Sciatic nerve (tissue), 2 donors: ENCODE results near the gene SEMA3F. TPM values are rescaled to one million over a fixed set of nuclear protein-coding genes. Genes with fewer than 3 reads are reported as not detected.
A peak's percentile ranks its signal among the peaks of the same experiment; 100 is the strongest.

Experiments used
- ATAC-seq: fragments of 200-7000 bp; cut with Tn5 transposase; one replicate; pipeline ENCODE4 v1.9.1; 2020; ENCODE audit warnings: mild to moderate bottlenecking, moderate library complexity
- DNase-seq: peaks from one replicate; pipeline ENCODE4 v3.0.0-alpha.2; 2020; ENCODE audit warnings: low spot score
- intact Hi-C: fragments of 100-400 bp; cut with DNase I; formaldehyde crosslinking; loops from one replicate; pipeline ENCODE4 v1.14.2; 2022
- total RNA-seq: library from RNA; stranded (reverse); fragmentation: NEBNext Ultra II Directional; extraction: Animal tissue kit (Norgen Biotek cat#: 25700); gene quantifications from one replicate; pipeline ENCODE4 v1.2.1, GENCODE V29; 2021
- donor health status: DM: no; HTN: no; CAD: no.
- donor health status: DM: no; HTN: no; CAD: no.

Gene SEMA3F
- total RNA-seq, 1 donor from 2014 or later: 29.3 TPM

- DNase-seq (no peak), ATAC-seq (no peak)
- intact Hi-C loops: no loop called here
These were observed 12.1 kb downstream of the SEMA3F start for GRCh38 chr3:50167069-50167840.

GRCh38 chr3:50167841-50168209 is 12.7 kb downstream of the SEMA3F start:
- intact Hi-C loops: no loop called here
- ATAC-seq: no peak
- DNase-seq: no peak

GRCh38 chr3:50168388-50168787 is 13.3 kb downstream of the SEMA3F start:
- ATAC-seq (no peak), DNase-seq (no peak)
- intact Hi-C loops: no loop called here

GRCh38 chr3:50168791-50169190 is 13.7 kb downstream of the SEMA3F start:
- intact Hi-C loops: no loop called here
- ATAC-seq: no peak
- DNase-seq: no peak

- ATAC-seq: no peak
- intact Hi-C loops: no loop called here
- DNase-seq: no peak
These were observed 14.2 kb downstream of the SEMA3F start for GRCh38 chr3:50169232-50169832.

GRCh38 chr3:50169858-50170257 is 14.7 kb downstream of the SEMA3F start:
- ATAC-seq: no peak
- intact Hi-C loops: no loop called here
- DNase-seq: no peak

- ATAC-seq: no peak
These were observed 15.6 kb downstream of the SEMA3F start for GRCh38 chr3:50170689-50171088.

GRCh38 chr3:50171540-50172301 is 16.6 kb downstream of the SEMA3F start:
- DNase-seq (no peak), ATAC-seq (no peak)
- intact Hi-C loops: no loop called here

More at GRCh38 chr3:50170689-50171088, 15.6 kb downstream of the SEMA3F start:
- intact Hi-C loops: no loop called here
- no peak for DNase-seq

GRCh38 chr3:50172626-50173220 is 17.6 kb downstream of the SEMA3F start:
- no peak for DNase-seq
- intact Hi-C loops: no loop called here
- no peak for ATAC-seq

GRCh38 chr3:50173685-50174516 is 18.8 kb downstream of the SEMA3F start:
- ATAC-seq (no peak), DNase-seq (no peak)
- intact Hi-C loops: no loop called here

GRCh38 chr3:50174517-50174895 is 19.4 kb downstream of the SEMA3F start:
- intact Hi-C loops: no loop called here
- ATAC-seq: no peak
- no peak for DNase-seq

- ATAC-seq: peak; percentile 8
- intact Hi-C loops: no loop called here
- DNase-seq: no peak
These were observed 19.9 kb downstream of the SEMA3F start for GRCh38 chr3:50174947-50175524.

- intact Hi-C loops: no loop called here
- DNase-seq: no peak
These were observed 22.2 kb downstream of the SEMA3F start for GRCh38 chr3:50177346-50177745.

GRCh38 chr3:50179710-50180109 is 24.6 kb downstream of the SEMA3F start:
- intact Hi-C loops: no loop called here
- ATAC-seq (no peak), DNase-seq (no peak)

More at GRCh38 chr3:50177346-50177745, 22.2 kb downstream of the SEMA3F start:
- ATAC-seq: peak; percentile 66

- DNase-seq (no peak), ATAC-seq (no peak)
- intact Hi-C loops: no loop called here
These were observed 26.9 kb downstream of the SEMA3F start for GRCh38 chr3:50181985-50182384.

- intact Hi-C loops: no loop called here
- DNase-seq (no peak), ATAC-seq (no peak)
These were observed 27.5 kb downstream of the SEMA3F start for GRCh38 chr3:50182533-50183099.

- no peak for DNase-seq
- ATAC-seq: no peak
- intact Hi-C loops: no loop called here
These were observed 28.6 kb downstream of the SEMA3F start for GRCh38 chr3:50183755-50184154.

- DNase-seq (no peak), ATAC-seq (no peak)
- intact Hi-C loops: no loop called here
These were observed 29.3 kb downstream of the SEMA3F start for GRCh38 chr3:50184242-50184978.
